Neuronal stem cell (in vitro differentiated cells): ENCODE data around the gene THNSL1.

Source experiments
- DNase-seq: peaks from one replicate; pipeline ENCODE4 v3.0.0-alpha.2; 2013; ENCODE audit warnings: low spot score
- H2AFZ ChIP-seq: one replicate; pipeline ENCODE4 v1.6.1; 2013; ENCODE audit warnings: mild to moderate bottlenecking, low read length, inconsistent platforms
- H2AK5ac ChIP-seq: 2 replicates; pipeline ENCODE4 v1.6.1; 2013; ENCODE audit warnings: low read depth, mild to moderate bottlenecking, inconsistent platforms, low read length, moderate library complexity, mixed read lengths
- H2BK120ac ChIP-seq: 2 replicates; pipeline ENCODE4 v1.6.1; 2013; ENCODE audit warnings: low read depth, mild to moderate bottlenecking, inconsistent platforms, low read length, moderate library complexity, mixed read lengths
- H2BK12ac ChIP-seq: one replicate; pipeline ENCODE4 v1.6.1; 2013; ENCODE audit warnings: low read length, inconsistent platforms
- H2BK15ac ChIP-seq: 2 replicates; pipeline ENCODE4 v1.6.1; 2013; ENCODE audit warnings: mild to moderate bottlenecking, low read length, inconsistent platforms, mixed read lengths
- H2BK5ac ChIP-seq: one replicate; pipeline ENCODE4 v1.6.1; 2013; ENCODE audit warnings: inconsistent platforms, mild to moderate bottlenecking, low read length, moderate library complexity
- H3K14ac ChIP-seq: one replicate; pipeline ENCODE4 v1.6.1; 2013; ENCODE audit warnings: low read length, inconsistent platforms
- H3K18ac ChIP-seq: 2 replicates; pipeline ENCODE4 v1.6.1; 2013; ENCODE audit warnings: low read length, inconsistent platforms
- H3K23ac ChIP-seq: 2 replicates; pipeline ENCODE4 v1.6.1; 2013; ENCODE audit warnings: low read depth, mild to moderate bottlenecking, mixed read lengths, low read length, inconsistent platforms; ENCODE audit not compliant: poor library complexity
- H3K27ac ChIP-seq: replicated peaks from 3 replicates; pipeline ENCODE4 v1.5.1; 2013; ENCODE audit warnings: low read length, inconsistent platforms
- H3K27me3 ChIP-seq, 3 experiments: 2 replicates each; pipeline ENCODE4 v1.6.1; 2013; ENCODE audit warnings: low read length in 3 of 3, mild to moderate bottlenecking in 2 of 3, inconsistent platforms in 1 of 3, low read depth in 1 of 3, mixed read lengths in 1 of 3, moderate library complexity in 1 of 3; ENCODE audit not compliant: control insufficient read depth in 3 of 3, insufficient read depth in 3 of 3
- H3K36me3 ChIP-seq, 2 donors: replicated peaks in 1 of 2; 2 replicates each; pipeline ENCODE4 v1.6.1; 2013; ENCODE audit warnings: low read length in 2 of 2; ENCODE audit not compliant: control insufficient read depth in 2 of 2, insufficient read depth in 2 of 2
- H3K4ac ChIP-seq: 2 replicates; pipeline ENCODE4 v1.6.1; 2013; ENCODE audit warnings: inconsistent platforms, mild to moderate bottlenecking, low read length, moderate library complexity
- H3K4me1 ChIP-seq, 2 donors: 1 replicate in 1 of 2; 2 replicates in 1 of 2; pipeline ENCODE4 v1.6.1; 2013; ENCODE audit warnings: low read length in 2 of 2, low read depth in 1 of 2; ENCODE audit not compliant: control insufficient read depth in 2 of 2, insufficient read depth in 1 of 2
- H3K4me2 ChIP-seq: one replicate; pipeline ENCODE4 v1.6.1; 2013; ENCODE audit warnings: mild to moderate bottlenecking, low read length, inconsistent platforms; ENCODE audit not compliant: insufficient read depth, poor library complexity, severe bottlenecking
- H3K4me3 ChIP-seq, 2 donors: 2 replicates each; pipeline ENCODE4 v1.5.1; 2013; ENCODE audit warnings: low read length in 2 of 2, mild to moderate bottlenecking in 2 of 2, inconsistent platforms in 1 of 2, moderate library complexity in 1 of 2
- H3K79me1 ChIP-seq: one replicate; pipeline ENCODE4 v1.6.1; 2013; ENCODE audit warnings: low read depth, mild to moderate bottlenecking, inconsistent platforms, low read length, moderate library complexity
- H3K9ac ChIP-seq: one replicate; pipeline ENCODE4 v1.6.1; 2013; ENCODE audit warnings: mild to moderate bottlenecking, low read depth, low read length, inconsistent platforms; ENCODE audit not compliant: poor library complexity
- H3K9me3 ChIP-seq, 2 donors: replicated peaks in 1 of 2; 2 replicates each; pipeline versions ENCODE3 to v1.6.1; 2013; ENCODE audit warnings: low read length in 2 of 2, mild to moderate bottlenecking in 2 of 2, inconsistent platforms in 1 of 2, low read depth in 1 of 2, mixed read lengths in 1 of 2, moderate library complexity in 1 of 2; ENCODE audit not compliant: control insufficient read depth in 2 of 2, insufficient read depth in 1 of 2
- H4K8ac ChIP-seq: one replicate; pipeline ENCODE4 v1.6.1; 2013; ENCODE audit warnings: low read depth, mild to moderate bottlenecking, inconsistent platforms, low read length, moderate library complexity
- H4K91ac ChIP-seq: one replicate; pipeline ENCODE4 v1.6.1; 2013; ENCODE audit warnings: low read length, low read depth, mild to moderate bottlenecking, inconsistent platforms; ENCODE audit not compliant: poor library complexity
- WGBS, 2 donors: extraction: QIAGEN DNeasy Blood & Tissue Kit; methylation state at CpG; one replicate each; pipeline ENCODE4 v1.1.7; 2013; ENCODE audit warnings: missing lambda C conversion rate in 2 of 2, mixed read lengths in 1 of 2; ENCODE audit not compliant: insufficient read length in 2 of 2, insufficient replicate concordance in 1 of 2; ENCODE audit errors: extremely low coverage in 2 of 2; 5-methylcytosine and 5-hydroxymethylcytosine counted together

THNSL1 gene

GRCh38 chr10:25047088-25047487, 30.7 kb downstream of the THNSL1 start:
- Histone ChIP-seq H2BK5ac (no peak overlapping the region), H3K4me3 (no peak overlapping the region), H3K14ac (no peak overlapping the region), H3K79me1 (no peaks in the 10 kb centered on the region), H3K36me3 (no peaks in the 10 kb centered on the region), H3K27me3 (no peaks in the 10 kb centered on the region), H3K4me2 (no peak overlapping the region), H4K91ac (no peak overlapping the region), H2BK120ac (no peak overlapping the region), H4K8ac (no peak overlapping the region), H2BK12ac (no peak overlapping the region), H3K4me1 (no peaks in the 10 kb centered on the region), H3K27ac (no peak overlapping the region), H2AK5ac (no peak overlapping the region), H3K18ac (no peak overlapping the region), H2AFZ (no peak overlapping the region), H3K23ac (no peak overlapping the region), H2BK15ac (no peak overlapping the region), H3K9me3 (peaks cover 0 to 12% of the 10 kb centered on the region in 2 donors), H3K4ac (no peak overlapping the region), H3K9ac (no peak overlapping the region)
- WGBS, 2 donors: no CpG with 5 or more reads among the region's 2 CpGs
- no peak for DNase-seq

- H3K27ac ChIP-seq: no peak overlapping the region
- no peak overlapping the region for H2BK12ac ChIP-seq
- H2BK15ac ChIP-seq: no peak overlapping the region
- no peaks in the 10 kb centered on the region for H3K79me1 ChIP-seq
- no peak overlapping the region for H3K9ac ChIP-seq
- no peak overlapping the region for H3K4ac ChIP-seq
- no peak overlapping the region for H3K18ac ChIP-seq
- H3K9me3 ChIP-seq: peaks cover 0 to 12% of the 10 kb centered on the region in 2 donors
- no peak for DNase-seq
- H3K4me3 ChIP-seq: no peak overlapping the region
- no peak overlapping the region for H2AK5ac ChIP-seq
- no peak overlapping the region for H4K8ac ChIP-seq
- no peak overlapping the region for H3K23ac ChIP-seq
- H3K14ac ChIP-seq: no peak overlapping the region
- no peak overlapping the region for H2BK120ac ChIP-seq
- H3K4me1 ChIP-seq: no peaks in the 10 kb centered on the region
- H2AFZ ChIP-seq: no peak overlapping the region
- H3K27me3 ChIP-seq: no peaks in the 10 kb centered on the region
- no peak overlapping the region for H4K91ac ChIP-seq
- H3K36me3 ChIP-seq: no peaks in the 10 kb centered on the region
- H2BK5ac ChIP-seq: no peak overlapping the region
- WGBS, 2 donors: no CpG with 5 or more reads among the region's 4 CpGs
- H3K4me2 ChIP-seq: no peak overlapping the region
Measured at GRCh38 chr10:25047591-25048301, 31.3 kb downstream of the THNSL1 start.

- H2BK12ac ChIP-seq: no peak overlapping the region
- H2BK120ac ChIP-seq: no peak overlapping the region
- H2AK5ac ChIP-seq: no peak overlapping the region
- no peak overlapping the region for H3K4ac ChIP-seq
- DNase-seq: no peak
- H3K4me3 ChIP-seq: no peak overlapping the region
- no peak overlapping the region for H2BK15ac ChIP-seq
- no peaks in the 10 kb centered on the region for H3K4me1 ChIP-seq
- H3K9me3 ChIP-seq: peaks cover 0 to 12% of the 10 kb centered on the region in 2 donors
- H2AFZ ChIP-seq: no peak overlapping the region
- WGBS, 2 donors: no CpG with 5 or more reads among the region's 5 CpGs
- no peak overlapping the region for H3K27ac ChIP-seq
- H4K8ac ChIP-seq: no peak overlapping the region
- H3K23ac ChIP-seq: no peak overlapping the region
- no peak overlapping the region for H3K9ac ChIP-seq
- no peak overlapping the region for H3K14ac ChIP-seq
- no peaks in the 10 kb centered on the region for H3K36me3 ChIP-seq
- no peak overlapping the region for H3K4me2 ChIP-seq
- H3K18ac ChIP-seq: no peak overlapping the region
- no peaks in the 10 kb centered on the region for H3K27me3 ChIP-seq
- H2BK5ac ChIP-seq: no peak overlapping the region
- no peak overlapping the region for H4K91ac ChIP-seq
- no peaks in the 10 kb centered on the region for H3K79me1 ChIP-seq
Measured at GRCh38 chr10:25048450-25048849, 32.0 kb downstream of the THNSL1 start.

- H3K36me3 ChIP-seq: no peaks in the 10 kb centered on the region
- no peak overlapping the region for H3K9ac ChIP-seq
- H3K18ac ChIP-seq: no peak overlapping the region
- no peak for DNase-seq
- no peak overlapping the region for H3K27ac ChIP-seq
- no peak overlapping the region for H3K4me2 ChIP-seq
- no peak overlapping the region for H4K91ac ChIP-seq
- H3K4me1 ChIP-seq: no peaks in the 10 kb centered on the region
- peaks cover 0 to 12% of the 10 kb centered on the region in 2 donors for H3K9me3 ChIP-seq
- WGBS, 2 donors: no CpG with 5 or more reads among the region's 2 CpGs
- no peak overlapping the region for H3K4ac ChIP-seq
- no peak overlapping the region for H3K23ac ChIP-seq
- no peak overlapping the region for H2BK15ac ChIP-seq
- H2BK12ac ChIP-seq: no peak overlapping the region
- no peak overlapping the region for H3K14ac ChIP-seq
- no peak overlapping the region for H2BK120ac ChIP-seq
- H3K4me3 ChIP-seq: no peak overlapping the region
- no peak overlapping the region for H4K8ac ChIP-seq
- no peak overlapping the region for H2AK5ac ChIP-seq
- no peaks in the 10 kb centered on the region for H3K27me3 ChIP-seq
- no peak overlapping the region for H2BK5ac ChIP-seq
- no peaks in the 10 kb centered on the region for H3K79me1 ChIP-seq
- H2AFZ ChIP-seq: no peak overlapping the region
Measured at GRCh38 chr10:25049966-25050365, 33.6 kb downstream of the THNSL1 start.
